HepG2 (cell line): ENCODE data around the gene FSCN2. TPM values are rescaled to one million over a fixed set of nuclear protein-coding genes. Genes with fewer than 3 reads are reported as not detected.

Experiments
- ARNTL ChIP-seq: sonication (generic); formaldehyde crosslinking; IDR thresholded peaks from 2 replicates; pipeline ENCODE4 v1.4.0; 2020; ENCODE audit warnings: mild to moderate bottlenecking, missing genetic modification reagents
- CC2D1A ChIP-seq: sonication (generic); formaldehyde crosslinking; IDR thresholded peaks from 2 replicates; pipeline ENCODE4 v1.8.1; 2023; ENCODE audit warnings: mild to moderate bottlenecking, missing genetic modification reagents
- CREB1 ChIP-seq, 2 experiments: fragments of 450-650 bp in 1 of 2; IDR thresholded peaks; 2 replicates each; pipeline ENCODE4 v1.6.1; 2016 to 2017; ENCODE audit warnings: control low read depth in 1 of 2, mild to moderate bottlenecking in 1 of 2, missing compliant biosample characterization in 1 of 2, missing genetic modification characterization in 1 of 2
- GZF1 ChIP-seq: sonication (generic); formaldehyde crosslinking; IDR thresholded peaks from 2 replicates; pipeline ENCODE4 v1.5.1; 2020; ENCODE audit warnings: mild to moderate bottlenecking, missing genetic modification reagents
- JUNB ChIP-seq: sonication (generic); formaldehyde crosslinking; IDR thresholded peaks from 2 replicates; pipeline ENCODE4 v1.8.0; 2022; ENCODE audit warnings: missing genetic modification reagents, mild to moderate bottlenecking, borderline replicate concordance
- MNT ChIP-seq: fragments of 450-650 bp; IDR thresholded peaks from 2 replicates; pipeline ENCODE4 v1.6.1; 2016
- NFATC3 ChIP-seq: sonication (generic); formaldehyde crosslinking; IDR thresholded peaks from 2 replicates; pipeline ENCODE4 v1.5.1; 2020; ENCODE audit warnings: mild to moderate bottlenecking, missing genetic modification reagents
- POGZ ChIP-seq: sonication (generic); formaldehyde crosslinking; IDR thresholded peaks from 2 replicates; pipeline ENCODE4 v1.4.0; 2020; ENCODE audit warnings: mild to moderate bottlenecking, missing genetic modification reagents
- SAFB2 ChIP-seq: sonication (generic); formaldehyde crosslinking; IDR thresholded peaks from 2 replicates; pipeline ENCODE4 v1.5.1; 2020; ENCODE audit warnings: missing genetic modification reagents, low read depth, mild to moderate bottlenecking, borderline replicate concordance
- SIX1 ChIP-seq: sonication (generic); formaldehyde crosslinking; IDR thresholded peaks from 2 replicates; pipeline ENCODE4 v1.4.0; 2020; ENCODE audit warnings: missing genetic modification reagents, borderline replicate concordance
- XRCC5 ChIP-seq: fragments of 200-400 bp; formaldehyde crosslinking; optimal IDR thresholded peaks from 2 replicates; pipeline ENCODE3; 2017; ENCODE audit warnings: mild to moderate bottlenecking, low read length
- ZBTB26 ChIP-seq: IDR thresholded peaks from 2 replicates; pipeline ENCODE4 v1.6.1; 2016; ENCODE audit warnings: missing compliant biosample characterization, missing genetic modification reagents, borderline replicate concordance
- ZFP37 ChIP-seq: sonication (generic); formaldehyde crosslinking; IDR thresholded peaks from 2 replicates; pipeline ENCODE4 v1.4.0; 2020; ENCODE audit warnings: missing genetic modification reagents, borderline replicate concordance
- ZNF136 ChIP-seq: sonication (generic); formaldehyde crosslinking; IDR thresholded peaks from 2 replicates; pipeline ENCODE4 v1.8.1; 2022; ENCODE audit warnings: low read depth, mild to moderate bottlenecking, moderate library complexity, missing genetic modification reagents
- ZNF232 ChIP-seq: sonication (generic); formaldehyde crosslinking; IDR thresholded peaks from 2 replicates; pipeline ENCODE4 v1.4.0; 2020; ENCODE audit warnings: missing genetic modification reagents, borderline replicate concordance
- ZNF335 ChIP-seq: sonication (generic); formaldehyde crosslinking; IDR thresholded peaks from 2 replicates; pipeline ENCODE4 v1.4.0; 2020; ENCODE audit warnings: missing genetic modification reagents
- ZNF343 ChIP-seq: sonication (generic); formaldehyde crosslinking; IDR thresholded peaks from 2 replicates; pipeline ENCODE4 v1.4.0; 2020; ENCODE audit warnings: mild to moderate bottlenecking, missing genetic modification reagents
- ZNF441 ChIP-seq: sonication (generic); formaldehyde crosslinking; IDR thresholded peaks from 2 replicates; pipeline ENCODE4 v1.7.0; 2021; ENCODE audit warnings: missing genetic modification reagents, borderline replicate concordance
- ZNF451 ChIP-seq: sonication (generic); formaldehyde crosslinking; IDR thresholded peaks from 2 replicates; pipeline ENCODE4 v1.5.0; 2020; ENCODE audit warnings: mild to moderate bottlenecking, missing genetic modification reagents
- ZNF546 ChIP-seq: sonication (generic); formaldehyde crosslinking; conservative IDR thresholded peaks from 2 replicates; pipeline ENCODE4 v1.8.1; 2023; ENCODE audit warnings: mild to moderate bottlenecking, missing genetic modification reagents
- ZNF605 ChIP-seq: sonication (generic); formaldehyde crosslinking; IDR thresholded peaks from 2 replicates; pipeline ENCODE4 v1.8.0; 2022; ENCODE audit warnings: mild to moderate bottlenecking, missing genetic modification reagents
- ZNF674 ChIP-seq: sonication (generic); formaldehyde crosslinking; IDR thresholded peaks from 2 replicates; pipeline ENCODE4 v1.5.0; 2020; ENCODE audit warnings: low read depth, mild to moderate bottlenecking, missing genetic modification reagents
- polyA plus RNA-seq, 8 experiments: library from polyadenylated mRNA; depleted of rRNA in 3 of 8; stranded (reverse) in 7 of 8; unstranded in 1 of 8; fragments of >200 nt; fragmentation: Illumina TruSeq in 4 of 8; extraction: Trizol in 4 of 8; gene quantifications; 2 replicates each; pipeline versions ENCODE4 v1.2.1 to v1.2.3, GENCODE V29; 2011 to 2016; ENCODE audit warnings: low read depth in 4 of 8, missing spikeins in 1 of 8, mixed read lengths in 1 of 8; ENCODE audit not compliant: insufficient read depth in 1 of 8
- total RNA-seq, 5 experiments: library from RNA; depleted of rRNA; stranded (reverse); fragments of >200 nt; fragmentation: Illumina TruSeq; extraction: Trizol; gene quantifications; 2 replicates each; pipeline ENCODE4 v1.2.3, GENCODE V29; 2016; ENCODE audit warnings: low read depth in 1 of 5
- TF ChIP-seq, protein P1 (sequence below): sonication (generic); formaldehyde crosslinking; IDR thresholded peaks from 2 replicates; pipeline ENCODE4 v1.5.0; 2020; ENCODE audit warnings: mild to moderate bottlenecking, missing genetic modification reagents

FSCN2 gene
- total and polyA plus RNA-seq, 2 of the 13 experiments (the other 11 are each of a cell fraction or from before 2014, with no cell fraction given): 0.09 TPM; not detected in 1

DNA sequence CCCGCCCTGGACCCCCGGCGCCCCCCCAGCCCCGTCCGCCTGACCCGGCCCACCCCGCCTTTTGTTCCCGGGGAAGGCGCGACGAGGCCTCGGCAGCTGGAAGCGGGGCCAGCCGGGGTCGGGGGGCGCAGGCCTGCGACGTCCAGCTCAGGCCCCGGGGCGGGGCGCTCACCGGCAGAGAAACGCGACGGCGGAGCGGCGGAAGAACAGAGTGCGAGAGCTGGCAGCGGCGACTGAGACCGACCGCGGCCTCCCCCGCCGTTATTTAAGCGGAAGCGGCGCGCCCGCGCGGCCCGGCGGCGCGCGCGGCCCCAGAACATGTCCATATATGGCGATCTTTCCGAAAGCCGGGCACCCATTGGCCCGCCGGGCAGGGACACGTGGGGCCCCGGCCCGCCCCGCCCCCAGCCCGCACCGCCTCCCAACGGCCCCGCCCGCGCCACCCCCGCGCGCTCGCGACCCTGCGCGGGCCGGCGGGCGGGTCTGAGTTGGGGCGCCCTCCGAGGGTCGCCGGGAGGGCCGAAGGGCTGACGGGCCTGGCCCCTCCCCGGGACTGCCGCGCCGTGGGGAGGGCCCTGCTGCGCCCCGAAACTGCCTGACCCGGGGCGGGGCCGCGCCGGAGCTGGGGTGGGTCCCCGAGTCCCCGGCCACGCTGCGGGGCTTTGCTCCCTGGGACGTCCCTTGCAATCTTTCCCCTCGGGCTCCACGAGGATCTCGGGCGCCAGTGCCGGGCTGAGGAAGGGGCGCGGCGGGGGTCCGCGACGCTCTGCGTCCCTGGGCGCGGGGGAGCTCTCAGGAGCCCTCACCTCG is 15.4 kb upstream of the FSCN2 start, which contains the start of gene ACTG1 (continued):
- TF ChIP-seq SIX1 (CRISPR knock-in tag) (peak; percentile 29; the same call in 1 of the 2 replicates), ZNF343 (CRISPR knock-in tag) (peak; percentile 62), ZNF605 (no peak), ZNF451 (CRISPR knock-in tag) (peak; percentile 29; the same call in 1 of the 2 replicates), CC2D1A (no peak), ZBTB26 (CRISPR knock-in tag) (no peak; the same call in 1 of the 2 replicates), SAFB2 (CRISPR knock-in tag) (no peak; the same call in 1 of the 2 replicates), ZNF136 (no peak), ZNF335 (CRISPR knock-in tag) (no peak), ZNF546 (CRISPR knock-in tag) (peak; percentile 5; the same call in 1 of the 2 replicates), GZF1 (no peak), NFATC3 (no peak), MNT (no peak), ARNTL (CRISPR knock-in tag) (no peak), ZNF441 (no peak), ZNF232 (CRISPR knock-in tag) (no peak; the same call in 1 of the 2 replicates), XRCC5 (no peak), JUNB (CRISPR knock-in tag) (no peak), CREB1 (IDR thresholded peaks at IDR 0.05) (no peak), CREB1 (CRISPR knock-in tag; IDR thresholded peaks at IDR 0.05) (no peak), ZNF674 (no peak), ZFP37 (CRISPR knock-in tag) (no peak), POGZ (CRISPR knock-in tag) (peak; percentile 47)
- TF ChIP-seq, protein P1, sequence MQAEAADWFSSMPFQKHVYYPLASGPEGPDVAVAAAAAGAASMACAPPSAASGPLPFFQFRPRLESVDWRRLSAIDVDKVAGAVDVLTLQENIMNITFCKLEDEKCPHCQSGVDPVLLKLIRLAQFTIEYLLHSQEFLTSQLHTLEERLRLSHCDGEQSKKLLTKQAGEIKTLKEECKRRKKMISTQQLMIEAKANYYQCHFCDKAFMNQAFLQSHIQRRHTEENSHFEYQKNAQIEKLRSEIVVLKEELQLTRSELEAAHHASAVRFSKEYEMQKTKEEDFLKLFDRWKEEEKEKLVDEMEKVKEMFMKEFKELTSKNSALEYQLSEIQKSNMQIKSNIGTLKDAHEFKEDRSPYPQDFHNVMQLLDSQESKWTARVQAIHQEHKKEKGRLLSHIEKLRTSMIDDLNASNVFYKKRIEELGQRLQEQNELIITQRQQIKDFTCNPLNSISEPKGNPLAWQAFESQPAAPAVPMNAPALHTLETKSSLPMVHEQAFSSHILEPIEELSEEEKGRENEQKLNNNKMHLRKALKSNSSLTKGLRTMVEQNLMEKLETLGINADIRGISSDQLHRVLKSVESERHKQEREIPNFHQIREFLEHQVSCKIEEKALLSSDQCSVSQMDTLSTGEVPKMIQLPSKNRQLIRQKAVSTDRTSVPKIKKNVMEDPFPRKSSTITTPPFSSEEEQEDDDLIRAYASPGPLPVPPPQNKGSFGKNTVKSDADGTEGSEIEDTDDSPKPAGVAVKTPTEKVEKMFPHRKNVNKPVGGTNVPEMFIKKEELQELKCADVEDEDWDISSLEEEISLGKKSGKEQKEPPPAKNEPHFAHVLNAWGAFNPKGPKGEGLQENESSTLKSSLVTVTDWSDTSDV (CRISPR knock-in tag): no peak
